Neural cell (in vitro differentiated cells): Measurements from ENCODE around the gene MARF1. TPM values are rescaled to one million over a fixed set of nuclear protein-coding genes. Genes with fewer than 3 reads are reported as not detected.

Experiments used
- H2AFZ ChIP-seq: fragments of 200-600, 300-800 bp; sonication (generic), shearing (Covaris generic); 2 replicates; pipeline ENCODE4 v1.6.0; 2014; ENCODE audit warnings: low read depth, mild to moderate bottlenecking, antibody characterized with exemption, low read length, moderate library complexity
- H3F3A ChIP-seq: fragments of 200-600 bp; shearing (Covaris generic); 2 replicates; pipeline ENCODE4 v1.6.1; 2016; ENCODE audit warnings: mild to moderate bottlenecking, moderate library complexity, mixed read lengths, antibody characterized with exemption, low read length; ENCODE audit not compliant: insufficient read depth, poor library complexity, severe bottlenecking
- H3K27ac ChIP-seq: fragments of 200-600, 300-800 bp; sonication (generic), shearing (Covaris generic); 2 replicates; pipeline ENCODE4 v1.5.1; 2014; ENCODE audit warnings: mild to moderate bottlenecking, low read length, moderate library complexity
- H3K27me3 ChIP-seq: fragments of 300-800, 200-600 bp; sonication (generic), shearing (Covaris generic); 2 replicates; pipeline ENCODE4 v1.6.0; 2014; ENCODE audit warnings: mild to moderate bottlenecking, low read depth, low read length, moderate library complexity; ENCODE audit not compliant: insufficient read depth
- H3K36me3 ChIP-seq: fragments of 300-800, 200-600 bp; sonication (generic), shearing (Covaris generic); 2 replicates; pipeline ENCODE4 v1.5.1; 2014; ENCODE audit warnings: mild to moderate bottlenecking, antibody characterized with exemption, low read length, moderate library complexity; ENCODE audit not compliant: insufficient read depth
- H3K4me2 ChIP-seq: fragments of 300-800, 200-600 bp; sonication (generic), shearing (Covaris generic); 2 replicates; pipeline ENCODE4 v1.6.0; 2014; ENCODE audit warnings: mild to moderate bottlenecking, low read length
- H3K4me3 ChIP-seq: fragments of 300-800, 200-600 bp; sonication (generic), shearing (Covaris generic); 2 replicates; pipeline ENCODE4 v1.5.1; 2014; ENCODE audit warnings: mild to moderate bottlenecking, low read length, moderate library complexity
- H3K79me2 ChIP-seq: fragments of 200-600 bp; shearing (Covaris generic); replicated peaks from 2 replicates; pipeline ENCODE4 v1.6.0; 2014; ENCODE audit warnings: mild to moderate bottlenecking, low read length, moderate library complexity; ENCODE audit not compliant: insufficient read depth
- H3K9ac ChIP-seq: fragments of 300-800, 200-600 bp; sonication (generic), shearing (Covaris generic); 2 replicates; pipeline ENCODE4 v1.6.1; 2016; ENCODE audit warnings: mild to moderate bottlenecking, low read length, mixed read lengths
- H3K9me2 ChIP-seq: fragments of 200-600 bp; shearing (Covaris generic); 2 replicates; pipeline ENCODE4 v1.6.1; 2016; ENCODE audit warnings: mild to moderate bottlenecking, low read length, mixed read lengths; ENCODE audit not compliant: insufficient read depth
- H3K9me3 ChIP-seq: fragments of 200-600, 300-800 bp; sonication (generic), shearing (Covaris generic); 2 replicates; pipeline ENCODE4 v1.6.1; 2016; ENCODE audit warnings: mild to moderate bottlenecking, mixed run types, low read length, moderate library complexity, mixed read lengths
- H4K20me1 ChIP-seq: fragments of 200-600 bp; shearing (Covaris generic); 2 replicates; pipeline ENCODE4 v1.6.1; 2016; ENCODE audit warnings: mild to moderate bottlenecking, mixed run types; ENCODE audit not compliant: insufficient read depth
- EP300 ChIP-seq: fragments of 450-650 bp; conservative IDR thresholded peaks from 2 replicates; pipeline ENCODE4 v1.6.1; 2014; ENCODE audit warnings: antibody characterized with exemption, mild to moderate bottlenecking, moderate library complexity; ENCODE audit not compliant: poor library complexity, severe bottlenecking
- EZH2 ChIP-seq: fragments of 200-600, 300-800 bp; shearing (Covaris generic), sonication (generic); IDR thresholded peaks from 2 replicates; pipeline ENCODE4 v1.6.1; 2014; ENCODE audit warnings: antibody characterized with exemption, low read length, borderline replicate concordance, mild to moderate bottlenecking; ENCODE audit not compliant: insufficient read depth, poor library complexity, severe bottlenecking
- MXI1 ChIP-seq: fragments of 450-650 bp; conservative IDR thresholded peaks from 2 replicates; pipeline ENCODE4 v1.6.1; 2014; ENCODE audit warnings: antibody characterized with exemption, mild to moderate bottlenecking; ENCODE audit not compliant: poor library complexity, severe bottlenecking
- POLR2AphosphoS5 ChIP-seq: IDR thresholded peaks from 2 replicates; pipeline ENCODE4 v1.6.1; 2012
- SMC3 ChIP-seq: fragments of 450-650 bp; conservative IDR thresholded peaks from 2 replicates; pipeline ENCODE4 v1.6.1; 2014; ENCODE audit warnings: antibody characterized with exemption, mild to moderate bottlenecking, moderate library complexity; ENCODE audit not compliant: poor library complexity
- TAF1 ChIP-seq: IDR thresholded peaks from 2 replicates; pipeline ENCODE4 v1.6.1; 2012; ENCODE audit warnings: low read depth
- polyA plus RNA-seq: library from polyadenylated mRNA; depleted of rRNA; stranded (reverse); fragments of >200 nt; gene quantifications from 2 replicates; pipeline ENCODE4 v1.2.3, GENCODE V29; 2014
- TF ChIP-seq, protein P1 (sequence below): fragments of 450-650 bp; IDR thresholded peaks from 2 replicates; pipeline ENCODE4 v1.5.1; 2014; ENCODE audit warnings: antibody characterized with exemption, mild to moderate bottlenecking, moderate library complexity; ENCODE audit not compliant: poor library complexity, severe bottlenecking
- TF ChIP-seq, protein P2 (sequence below): IDR thresholded peaks from 2 replicates; pipeline ENCODE4 v1.6.1; 2012; ENCODE audit warnings: borderline replicate concordance

The MARF1 gene
- polyA plus RNA-seq, 1 donor from 2014 or later = 23.2 TPM

DNA sequence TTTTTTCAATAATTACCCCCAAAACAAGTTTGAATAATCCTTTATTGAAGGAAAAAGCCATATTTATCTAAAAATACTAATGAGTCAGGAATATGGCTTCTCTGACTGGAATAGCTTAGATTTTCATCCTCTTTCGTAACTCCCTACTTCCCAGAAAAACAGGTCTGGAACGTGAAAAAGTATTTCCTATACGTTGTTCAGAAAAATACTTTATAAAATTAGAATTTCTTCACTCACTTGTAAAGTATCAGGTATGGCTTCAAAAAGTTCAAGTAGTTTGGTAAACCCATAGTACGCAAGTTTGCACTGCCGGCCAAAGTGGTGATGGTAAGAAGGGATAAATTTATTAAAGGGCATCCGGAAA is 33.7 kb downstream of the MARF1 start:
- no peak overlapping the region for H3K4me2 ChIP-seq
- no peak overlapping the region for H3K27ac ChIP-seq
- H3K4me3 ChIP-seq = no peak overlapping the region
- H3K9me2 ChIP-seq = no peaks in the 10 kb centered on the region
- H3K9ac ChIP-seq = no peak overlapping the region
- no peaks in the 10 kb centered on the region for H4K20me1 ChIP-seq
- H3K27me3 ChIP-seq = no peaks in the 10 kb centered on the region
- H3K36me3 ChIP-seq = peaks cover 5% of the 10 kb centered on the region
- no peaks in the 10 kb centered on the region for H3K9me3 ChIP-seq
- H3K79me2 ChIP-seq = no peaks in the 10 kb centered on the region
- no peak for TF ChIP-seq POLR2AphosphoS5
- TF ChIP-seq, protein P1, sequence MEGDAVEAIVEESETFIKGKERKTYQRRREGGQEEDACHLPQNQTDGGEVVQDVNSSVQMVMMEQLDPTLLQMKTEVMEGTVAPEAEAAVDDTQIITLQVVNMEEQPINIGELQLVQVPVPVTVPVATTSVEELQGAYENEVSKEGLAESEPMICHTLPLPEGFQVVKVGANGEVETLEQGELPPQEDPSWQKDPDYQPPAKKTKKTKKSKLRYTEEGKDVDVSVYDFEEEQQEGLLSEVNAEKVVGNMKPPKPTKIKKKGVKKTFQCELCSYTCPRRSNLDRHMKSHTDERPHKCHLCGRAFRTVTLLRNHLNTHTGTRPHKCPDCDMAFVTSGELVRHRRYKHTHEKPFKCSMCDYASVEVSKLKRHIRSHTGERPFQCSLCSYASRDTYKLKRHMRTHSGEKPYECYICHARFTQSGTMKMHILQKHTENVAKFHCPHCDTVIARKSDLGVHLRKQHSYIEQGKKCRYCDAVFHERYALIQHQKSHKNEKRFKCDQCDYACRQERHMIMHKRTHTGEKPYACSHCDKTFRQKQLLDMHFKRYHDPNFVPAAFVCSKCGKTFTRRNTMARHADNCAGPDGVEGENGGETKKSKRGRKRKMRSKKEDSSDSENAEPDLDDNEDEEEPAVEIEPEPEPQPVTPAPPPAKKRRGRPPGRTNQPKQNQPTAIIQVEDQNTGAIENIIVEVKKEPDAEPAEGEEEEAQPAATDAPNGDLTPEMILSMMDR = no peak
- no peak for TF ChIP-seq SMC3
- TF ChIP-seq, protein P2, sequence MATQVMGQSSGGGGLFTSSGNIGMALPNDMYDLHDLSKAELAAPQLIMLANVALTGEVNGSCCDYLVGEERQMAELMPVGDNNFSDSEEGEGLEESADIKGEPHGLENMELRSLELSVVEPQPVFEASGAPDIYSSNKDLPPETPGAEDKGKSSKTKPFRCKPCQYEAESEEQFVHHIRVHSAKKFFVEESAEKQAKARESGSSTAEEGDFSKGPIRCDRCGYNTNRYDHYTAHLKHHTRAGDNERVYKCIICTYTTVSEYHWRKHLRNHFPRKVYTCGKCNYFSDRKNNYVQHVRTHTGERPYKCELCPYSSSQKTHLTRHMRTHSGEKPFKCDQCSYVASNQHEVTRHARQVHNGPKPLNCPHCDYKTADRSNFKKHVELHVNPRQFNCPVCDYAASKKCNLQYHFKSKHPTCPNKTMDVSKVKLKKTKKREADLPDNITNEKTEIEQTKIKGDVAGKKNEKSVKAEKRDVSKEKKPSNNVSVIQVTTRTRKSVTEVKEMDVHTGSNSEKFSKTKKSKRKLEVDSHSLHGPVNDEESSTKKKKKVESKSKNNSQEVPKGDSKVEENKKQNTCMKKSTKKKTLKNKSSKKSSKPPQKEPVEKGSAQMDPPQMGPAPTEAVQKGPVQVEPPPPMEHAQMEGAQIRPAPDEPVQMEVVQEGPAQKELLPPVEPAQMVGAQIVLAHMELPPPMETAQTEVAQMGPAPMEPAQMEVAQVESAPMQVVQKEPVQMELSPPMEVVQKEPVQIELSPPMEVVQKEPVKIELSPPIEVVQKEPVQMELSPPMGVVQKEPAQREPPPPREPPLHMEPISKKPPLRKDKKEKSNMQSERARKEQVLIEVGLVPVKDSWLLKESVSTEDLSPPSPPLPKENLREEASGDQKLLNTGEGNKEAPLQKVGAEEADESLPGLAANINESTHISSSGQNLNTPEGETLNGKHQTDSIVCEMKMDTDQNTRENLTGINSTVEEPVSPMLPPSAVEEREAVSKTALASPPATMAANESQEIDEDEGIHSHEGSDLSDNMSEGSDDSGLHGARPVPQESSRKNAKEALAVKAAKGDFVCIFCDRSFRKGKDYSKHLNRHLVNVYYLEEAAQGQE = no peak
- TF ChIP-seq TAF1 = no peak
- no peak for TF ChIP-seq MXI1
- no peak for TF ChIP-seq EZH2
- H3F3A ChIP-seq = no peaks in the 10 kb centered on the region
- H2AFZ ChIP-seq = no peak overlapping the region

DNA sequence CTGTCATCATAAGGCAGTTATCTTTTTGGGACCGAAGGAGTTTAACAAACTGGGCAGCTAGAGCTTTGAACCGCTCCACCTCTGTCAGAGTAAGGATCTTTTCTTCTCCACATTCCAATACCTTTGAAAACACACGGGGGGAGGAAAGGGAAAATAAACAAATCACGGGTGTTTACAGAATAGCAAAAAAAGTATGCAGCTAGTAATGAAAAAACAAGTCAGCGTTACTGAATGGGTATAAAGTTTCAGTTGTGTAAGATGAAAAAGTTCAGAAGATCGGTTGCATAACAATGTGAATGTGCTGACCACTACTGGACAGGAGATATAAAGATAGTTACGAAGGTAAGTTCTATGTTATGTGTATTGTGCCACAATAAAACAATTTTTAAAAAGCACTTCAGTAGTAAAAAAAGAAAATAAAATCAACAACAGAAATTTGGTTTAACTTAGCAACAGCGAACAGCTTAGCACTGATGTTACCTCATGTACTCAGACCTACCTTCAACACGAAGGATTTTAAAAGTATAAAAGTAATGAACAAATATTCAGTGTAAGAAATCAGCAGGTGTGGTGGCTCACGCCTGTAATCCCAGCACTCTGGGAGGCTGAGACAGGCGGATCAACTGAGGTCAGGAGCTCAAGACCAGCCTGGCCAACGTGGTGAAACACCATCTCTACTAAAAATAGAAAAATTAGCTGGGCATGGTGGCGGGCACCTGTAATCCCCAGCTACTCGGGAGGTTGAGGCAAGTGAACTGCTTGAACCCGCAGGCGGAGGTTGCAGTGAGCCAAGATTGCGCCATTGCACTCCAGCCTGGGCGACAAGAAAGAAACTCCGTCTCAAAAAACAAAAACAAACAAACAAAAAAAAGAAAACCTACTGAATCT is 34.3 kb downstream of the MARF1 start:
- Histone ChIP-seq H3K4me3 (no peak overlapping the region), H3K4me2 (no peak overlapping the region), H3K36me3 (peaks cover 5% of the 10 kb centered on the region), H3K9ac (no peak overlapping the region), H3K27me3 (no peaks in the 10 kb centered on the region), H3K9me2 (no peaks in the 10 kb centered on the region), H3K79me2 (no peaks in the 10 kb centered on the region), H3K27ac (no peak overlapping the region), H4K20me1 (no peaks in the 10 kb centered on the region), H3K9me3 (no peaks in the 10 kb centered on the region), H3F3A (no peaks in the 10 kb centered on the region), H2AFZ (no peak overlapping the region)
- TF ChIP-seq EZH2 (no peak), TAF1 (no peak), EP300 (no peak)
- TF ChIP-seq, protein P1 = no peak
